IMR-90 (cell line): ENCODE results near the gene SLAMF1.

Experiments used
- CEBPB ChIP-seq: IDR thresholded peaks from 2 replicates; pipeline ENCODE4 v1.6.1; 2012; ENCODE audit warnings: low read depth, low read length, improper control_type of control experiment
- MAFK ChIP-seq: IDR thresholded peaks from 2 replicates; pipeline ENCODE4 v1.6.1; 2012; ENCODE audit warnings: low read depth, low read length, improper control_type of control experiment
- MAZ ChIP-seq: IDR thresholded peaks from 2 replicates; pipeline ENCODE4 v1.6.1; 2012; ENCODE audit warnings: low read depth, mild to moderate bottlenecking, low read length, improper control_type of control experiment, moderate library complexity, borderline replicate concordance
- NFE2L2 ChIP-seq: fragments of 150-350 bp; IDR thresholded peaks from 2 replicates; pipeline ENCODE4 v1.6.1; 2016; ENCODE audit warnings: low read depth, mild to moderate bottlenecking, low read length
- POLR2A ChIP-seq: IDR thresholded peaks from 2 replicates; pipeline ENCODE4 v1.6.1; 2012; ENCODE audit warnings: mild to moderate bottlenecking, low read depth, low read length
- RCOR1 ChIP-seq: IDR thresholded peaks from 2 replicates; pipeline ENCODE4 v1.6.1; 2012; ENCODE audit warnings: mild to moderate bottlenecking, low read length, improper control_type of control experiment; ENCODE audit not compliant: insufficient replicate concordance
- SMC3 ChIP-seq: fragments of 150-350 bp; IDR thresholded peaks from 2 replicates; pipeline ENCODE4 v1.6.1; 2016; ENCODE audit warnings: low read depth, mild to moderate bottlenecking, antibody characterized with exemption, low read length, moderate library complexity
- TF ChIP-seq, protein P1 (sequence below): conservative IDR thresholded peaks from 2 replicates; pipeline ENCODE4 v1.5.1; 2012; ENCODE audit warnings: mild to moderate bottlenecking, low read depth, low read length, improper control_type of control experiment

DNA sequence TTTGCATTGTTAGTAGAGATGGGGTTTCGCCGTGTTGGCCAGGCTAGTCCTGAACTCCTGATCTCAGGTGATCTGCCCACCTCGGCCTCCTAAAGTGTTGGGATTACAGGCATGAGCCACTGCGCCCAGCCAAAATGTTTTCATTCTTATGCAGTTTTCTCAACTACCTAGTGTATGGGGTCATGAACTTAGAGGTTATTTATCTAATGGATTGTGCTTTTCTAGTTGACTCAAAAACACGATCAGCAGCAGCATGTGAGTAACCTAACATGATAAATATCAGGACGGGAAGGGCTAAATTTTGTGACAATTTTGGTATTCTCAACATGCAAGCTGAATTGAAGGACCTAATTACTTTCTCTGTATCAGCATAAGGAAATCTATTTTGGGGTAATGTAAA, 58.4 kb downstream of the SLAMF1 start:
- TF ChIP-seq CEBPB (no peak), POLR2A (no peak), NFE2L2 (no peak), SMC3 (no peak), RCOR1 (no peak), MAFK (no peak), MAZ (no peak)
- TF ChIP-seq, protein P1, sequence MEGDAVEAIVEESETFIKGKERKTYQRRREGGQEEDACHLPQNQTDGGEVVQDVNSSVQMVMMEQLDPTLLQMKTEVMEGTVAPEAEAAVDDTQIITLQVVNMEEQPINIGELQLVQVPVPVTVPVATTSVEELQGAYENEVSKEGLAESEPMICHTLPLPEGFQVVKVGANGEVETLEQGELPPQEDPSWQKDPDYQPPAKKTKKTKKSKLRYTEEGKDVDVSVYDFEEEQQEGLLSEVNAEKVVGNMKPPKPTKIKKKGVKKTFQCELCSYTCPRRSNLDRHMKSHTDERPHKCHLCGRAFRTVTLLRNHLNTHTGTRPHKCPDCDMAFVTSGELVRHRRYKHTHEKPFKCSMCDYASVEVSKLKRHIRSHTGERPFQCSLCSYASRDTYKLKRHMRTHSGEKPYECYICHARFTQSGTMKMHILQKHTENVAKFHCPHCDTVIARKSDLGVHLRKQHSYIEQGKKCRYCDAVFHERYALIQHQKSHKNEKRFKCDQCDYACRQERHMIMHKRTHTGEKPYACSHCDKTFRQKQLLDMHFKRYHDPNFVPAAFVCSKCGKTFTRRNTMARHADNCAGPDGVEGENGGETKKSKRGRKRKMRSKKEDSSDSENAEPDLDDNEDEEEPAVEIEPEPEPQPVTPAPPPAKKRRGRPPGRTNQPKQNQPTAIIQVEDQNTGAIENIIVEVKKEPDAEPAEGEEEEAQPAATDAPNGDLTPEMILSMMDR = no peak
